Vagina (tissue), 2 donors: ENCODE measurements around the gene ZNF135.

Source experiments
- POLR2A ChIP-seq, 2 donors: fragments of 450-650 bp; IDR thresholded peaks; one replicate each; pipeline ENCODE4 v1.6.1; 2017; ENCODE audit warnings: antibody characterized with exemption in 2 of 2, mild to moderate bottlenecking in 2 of 2, moderate library complexity in 2 of 2
- TF ChIP-seq, protein P1 (sequence below), 3 experiments: fragments of 450-650 bp in 2 of 3; fragments of 200-600 bp in 1 of 3; sonication (generic) in 1 of 3; IDR thresholded peaks; one replicate each; pipeline ENCODE4 v1.5.1; 2017 to 2019; ENCODE audit warnings: antibody characterized with exemption in 3 of 3, mild to moderate bottlenecking in 2 of 3, moderate library complexity in 2 of 3

GRCh38 chr19:58083021-58083420 lies 23.9 kb downstream of the ZNF135 start:
- TF ChIP-seq, protein P1, sequence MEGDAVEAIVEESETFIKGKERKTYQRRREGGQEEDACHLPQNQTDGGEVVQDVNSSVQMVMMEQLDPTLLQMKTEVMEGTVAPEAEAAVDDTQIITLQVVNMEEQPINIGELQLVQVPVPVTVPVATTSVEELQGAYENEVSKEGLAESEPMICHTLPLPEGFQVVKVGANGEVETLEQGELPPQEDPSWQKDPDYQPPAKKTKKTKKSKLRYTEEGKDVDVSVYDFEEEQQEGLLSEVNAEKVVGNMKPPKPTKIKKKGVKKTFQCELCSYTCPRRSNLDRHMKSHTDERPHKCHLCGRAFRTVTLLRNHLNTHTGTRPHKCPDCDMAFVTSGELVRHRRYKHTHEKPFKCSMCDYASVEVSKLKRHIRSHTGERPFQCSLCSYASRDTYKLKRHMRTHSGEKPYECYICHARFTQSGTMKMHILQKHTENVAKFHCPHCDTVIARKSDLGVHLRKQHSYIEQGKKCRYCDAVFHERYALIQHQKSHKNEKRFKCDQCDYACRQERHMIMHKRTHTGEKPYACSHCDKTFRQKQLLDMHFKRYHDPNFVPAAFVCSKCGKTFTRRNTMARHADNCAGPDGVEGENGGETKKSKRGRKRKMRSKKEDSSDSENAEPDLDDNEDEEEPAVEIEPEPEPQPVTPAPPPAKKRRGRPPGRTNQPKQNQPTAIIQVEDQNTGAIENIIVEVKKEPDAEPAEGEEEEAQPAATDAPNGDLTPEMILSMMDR (IDR thresholded peaks at IDR 0.05): no peak
- TF ChIP-seq POLR2A (IDR thresholded peaks at IDR 0.05): no peak
